HG02981 (cell line): ENCODE data around the gene UCHL3.

Experiments used
- ATAC-seq: cut with Tn5 transposase; IDR thresholded peaks from one replicate; pipeline ENCODE4 v1.9.1; 2021; ENCODE audit warnings: mild to moderate bottlenecking, moderate library complexity; ENCODE audit not compliant: unreplicated experiment

UCHL3 gene

DNA sequence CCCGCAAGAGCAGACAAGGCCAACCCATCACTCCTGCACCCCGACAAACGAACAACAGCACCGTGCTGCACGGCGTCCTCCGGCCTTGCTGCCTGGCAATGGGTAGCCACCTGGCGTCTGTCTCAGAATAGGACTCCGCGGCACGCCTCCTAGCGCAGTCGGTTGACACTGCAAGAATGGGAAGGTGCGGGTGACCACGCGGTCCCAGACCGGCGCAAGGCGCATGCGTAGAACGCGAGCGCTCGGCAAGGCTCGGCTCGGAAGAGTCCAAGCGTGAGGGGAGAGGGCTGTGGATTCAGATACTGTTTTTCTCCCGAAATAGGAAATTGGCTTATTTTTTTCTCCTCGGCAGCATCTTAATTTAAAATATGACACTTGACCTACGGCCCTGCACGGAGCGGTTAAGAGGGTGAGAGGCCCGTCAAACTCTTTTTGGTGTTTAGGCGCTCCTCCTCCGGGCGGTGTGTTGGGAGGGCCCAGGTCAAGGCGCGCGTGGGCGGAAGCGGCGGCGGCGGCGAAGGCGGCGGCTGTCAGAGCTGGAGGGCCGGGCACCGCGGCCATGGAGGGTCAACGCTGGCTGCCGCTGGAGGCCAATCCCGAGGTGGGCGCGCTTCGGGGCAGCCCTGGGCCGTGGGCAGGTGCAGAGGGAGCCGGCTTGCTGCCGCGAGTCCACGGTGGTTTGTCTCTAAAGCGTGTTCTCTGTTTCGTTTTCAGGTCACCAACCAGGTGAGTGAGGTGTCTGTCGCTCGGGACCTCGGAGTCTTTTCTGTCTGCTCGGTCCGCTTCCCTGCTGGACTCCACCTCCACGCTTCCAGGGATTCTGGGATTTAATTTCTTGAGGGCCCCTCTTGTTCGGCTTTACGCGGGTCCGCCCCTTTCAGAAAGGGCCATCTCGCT is at the start of gene UCHL3:
TSS of gene UCHL3 (plus strand) at position 530 of the 897 bp plus-strand sequence. CDS start at position 560, 30 bp downstream.
- ATAC-seq: peak; percentile 96

- ATAC-seq: no peak
Measured at GRCh38 chr13:75505327-75505726, 44.3 kb upstream of the UCHL3 start.

GRCh38 chr13:75506018-75506417 is 43.6 kb upstream of the UCHL3 start:
- no peak for ATAC-seq

GRCh38 chr13:75507027-75508001 is 42.3 kb upstream of the UCHL3 start:
- no peak for ATAC-seq

GRCh38 chr13:75508002-75508548 is 41.5 kb upstream of the UCHL3 start:
- ATAC-seq: no peak

- no peak for ATAC-seq
Measured at GRCh38 chr13:75511051-75511625, 38.5 kb upstream of the UCHL3 start.

- ATAC-seq: peak; percentile 92
Measured at GRCh38 chr13:75512253-75512652, 37.3 kb upstream of the UCHL3 start.

DNA sequence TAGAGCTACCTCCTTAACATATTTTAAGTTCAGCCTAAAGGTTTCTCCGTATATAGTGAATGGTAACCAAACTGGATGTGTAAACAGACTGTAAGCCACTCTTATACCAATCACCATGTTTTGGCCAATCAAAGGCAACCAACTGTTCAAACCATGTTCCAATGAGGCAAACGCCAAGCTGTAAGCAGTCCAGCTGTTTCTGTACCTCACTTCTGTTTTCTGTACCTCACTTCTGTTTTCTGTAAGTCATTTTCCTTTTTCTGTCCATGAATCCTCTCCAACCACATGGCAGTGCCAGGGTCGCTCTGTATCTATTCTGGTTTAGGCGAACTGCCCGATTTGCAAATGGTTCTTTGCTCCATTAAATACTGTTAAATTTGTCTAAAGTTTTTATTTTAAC is 36.3 kb upstream of the UCHL3 start:
- no peak for ATAC-seq

- ATAC-seq: no peak
Measured at GRCh38 chr13:75514080-75514995, 35.3 kb upstream of the UCHL3 start.

DNA sequence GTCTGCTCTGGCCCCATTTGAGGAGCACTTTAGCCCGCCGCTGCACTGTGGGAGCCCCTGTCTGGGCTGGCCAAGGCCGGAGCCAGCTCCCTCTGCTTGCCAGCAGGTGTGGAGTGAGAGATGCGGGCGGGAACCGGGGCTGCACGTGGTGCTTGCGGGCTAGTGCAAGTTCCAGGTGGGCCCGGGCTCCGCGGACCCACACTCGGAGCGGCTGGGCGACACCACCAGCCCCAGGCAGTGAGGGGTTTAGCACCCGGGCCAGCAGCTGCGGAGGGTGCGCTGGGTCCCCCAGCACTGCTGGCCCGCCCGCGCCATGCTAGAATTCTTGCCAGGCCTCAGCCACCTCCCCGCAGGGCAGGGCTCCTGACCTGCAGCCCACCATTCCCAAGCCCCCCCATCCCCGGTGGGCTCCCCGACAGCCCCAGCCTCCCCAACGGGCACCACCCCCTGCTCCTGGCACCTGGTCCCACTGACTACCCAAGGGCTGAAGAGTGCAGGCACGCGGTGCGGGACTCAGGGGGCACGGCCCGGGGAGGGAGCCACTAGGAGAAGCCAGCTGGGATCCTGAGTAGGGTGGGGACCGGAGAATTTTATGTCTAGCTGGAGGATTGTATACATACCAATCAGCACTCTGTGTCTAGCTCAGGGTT is 31.0 kb upstream of the UCHL3 start:
- no peak for ATAC-seq

GRCh38 chr13:75521956-75522355 is 27.6 kb upstream of the UCHL3 start:
- no peak for ATAC-seq

DNA sequence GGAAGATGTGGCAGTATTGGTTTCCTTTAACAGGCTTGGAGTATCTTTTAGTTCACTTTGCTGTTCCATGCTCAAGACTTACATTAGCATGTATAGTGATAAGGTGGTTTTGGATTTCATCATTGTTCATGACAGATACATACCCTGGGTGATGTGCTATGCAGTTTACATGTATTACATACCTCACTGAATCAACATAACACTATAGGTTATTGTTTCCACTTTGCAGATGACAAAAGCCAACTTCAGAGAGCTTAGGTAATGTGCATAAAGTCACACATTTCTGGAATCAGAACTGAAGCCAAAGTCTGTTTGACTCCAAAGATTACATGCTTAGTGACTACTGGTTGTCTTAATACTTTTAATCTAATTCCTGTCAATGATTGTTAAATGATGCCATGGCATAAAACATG is 19.0 kb upstream of the UCHL3 start:
- ATAC-seq: no peak

DNA sequence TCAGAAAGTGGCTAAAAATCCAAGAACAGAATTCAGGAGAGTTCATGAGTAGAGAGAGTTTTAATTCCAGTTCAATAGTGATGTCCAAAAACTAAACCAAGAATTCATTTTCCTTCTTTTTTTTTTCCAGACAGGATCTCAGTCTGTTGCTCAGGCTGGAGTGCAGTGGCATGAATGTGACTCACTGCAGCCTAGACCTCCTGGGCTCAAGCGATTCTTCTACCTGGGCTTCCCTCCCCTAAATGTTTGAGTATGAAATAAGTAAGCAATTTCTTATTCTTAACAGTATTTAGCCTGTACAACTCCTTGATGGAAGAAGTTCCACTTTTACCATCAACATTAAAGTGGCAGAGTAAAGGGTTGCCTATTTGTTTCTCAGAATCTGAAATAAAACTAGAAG is 15.7 kb upstream of the UCHL3 start:
- no peak for ATAC-seq

DNA sequence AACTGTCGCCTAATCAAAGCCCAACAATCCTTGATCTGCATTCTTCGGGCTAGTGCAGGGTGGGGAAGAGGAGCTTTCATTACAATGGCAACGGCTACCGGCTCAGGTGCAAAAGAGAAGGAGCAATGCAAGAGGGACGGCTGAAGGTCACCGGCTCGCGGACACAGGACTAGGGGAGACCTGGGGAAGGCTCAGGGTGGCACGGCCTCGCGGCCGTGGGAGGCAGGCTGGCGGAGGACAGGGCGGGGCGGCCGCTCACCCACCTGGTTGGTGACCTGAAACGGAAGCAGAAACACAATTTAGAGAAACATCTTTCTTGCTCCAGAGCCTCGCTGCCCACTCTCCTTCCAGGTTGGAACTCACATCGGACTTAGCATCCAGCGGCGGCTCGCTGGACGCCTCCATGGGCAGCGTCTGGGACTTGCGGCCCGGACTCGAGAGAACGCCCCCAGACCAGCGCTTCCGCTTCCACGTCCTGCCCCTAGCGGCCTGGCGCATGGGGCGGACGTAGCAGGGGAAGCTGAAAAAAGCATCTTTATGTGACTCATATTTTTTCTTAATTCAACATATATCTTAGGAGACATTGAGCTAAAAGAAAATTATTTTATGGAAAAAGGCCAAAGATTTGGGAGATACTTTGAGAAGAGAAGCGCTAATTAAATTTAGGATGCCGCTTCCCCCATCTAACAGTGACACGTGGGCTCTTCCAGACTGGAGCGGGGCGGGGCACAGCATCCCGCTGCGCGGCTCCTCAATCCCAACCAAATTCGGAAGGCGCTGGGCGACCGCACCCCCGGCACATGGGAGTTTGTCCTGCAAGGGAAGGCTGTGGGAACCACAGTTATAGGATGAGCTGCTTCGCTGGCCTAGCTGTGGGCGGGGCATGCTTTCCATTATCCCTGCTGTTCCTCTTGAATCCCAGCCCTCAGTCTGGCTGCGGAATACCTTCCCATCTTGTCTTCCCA is 11.9 kb upstream of the UCHL3 start, which contains the start of gene COMMD6:
TSS of gene COMMD6 (minus strand) at position 441 of the 965 bp plus-strand sequence. CDS start at position 405, 36 bp downstream.
- peak; percentile 97 for ATAC-seq

DNA sequence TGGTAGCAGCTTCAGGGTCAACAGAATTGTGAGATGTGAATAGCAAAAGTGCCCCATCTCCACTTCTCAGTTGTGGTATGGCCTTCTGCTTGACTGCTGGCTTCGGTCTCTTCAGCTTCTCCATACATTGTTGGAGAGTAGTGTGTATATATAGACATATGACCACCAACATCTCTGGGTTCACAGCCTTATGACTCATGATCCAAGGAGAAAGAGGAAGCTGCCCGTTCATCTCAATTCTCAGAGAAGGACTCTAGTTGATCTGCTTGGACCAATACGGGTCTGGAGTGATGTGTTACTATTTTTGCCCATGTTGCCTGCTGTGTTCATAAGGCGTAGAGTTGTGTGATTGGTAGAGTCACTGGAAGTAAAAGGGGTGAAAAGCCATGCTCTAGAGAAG is 8.3 kb upstream of the UCHL3 start:
- ATAC-seq: no peak

GRCh38 chr13:75541961-75542360 is 7.6 kb upstream of the UCHL3 start:
- no peak for ATAC-seq

DNA sequence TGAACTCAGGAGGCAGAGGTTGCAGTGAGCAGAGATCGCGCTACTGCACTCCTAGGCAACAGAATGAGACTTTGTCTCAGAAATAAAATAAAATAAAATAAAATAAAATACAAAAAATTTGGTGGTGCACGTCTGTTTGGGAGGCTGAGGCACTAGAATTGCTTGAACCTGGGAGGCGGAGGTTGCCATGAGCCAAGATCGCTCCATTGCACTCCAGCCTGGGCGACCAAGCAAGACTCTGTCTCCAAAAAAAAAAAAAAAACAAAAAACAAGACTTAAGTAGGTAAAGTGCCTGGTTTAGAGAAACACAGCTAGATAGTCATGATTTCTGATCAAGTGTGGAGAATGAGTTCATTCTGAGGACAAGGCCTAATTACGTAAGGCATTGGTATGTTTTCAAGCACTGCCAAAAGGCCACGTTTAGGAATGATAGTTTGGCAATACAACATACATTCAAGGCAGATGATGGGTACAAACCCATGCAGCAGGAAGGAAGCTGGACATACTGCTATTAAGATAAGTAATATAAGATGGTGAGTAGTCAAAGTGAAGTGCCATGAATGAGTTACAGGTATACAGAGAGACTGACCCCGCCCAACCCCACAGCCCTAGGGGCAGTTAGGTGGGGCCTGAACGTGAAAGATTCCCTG is 4.8 kb upstream of the UCHL3 start:
- ATAC-seq: no peak
